GM19238 (cell line): ENCODE results near the gene FMNL2.

Source experiments
- DNase-seq: peaks from one replicate; pipeline ENCODE4 v3.0.0; 2011; ENCODE audit warnings: low spot score; ENCODE audit not compliant: insufficient read length

FMNL2 gene

GRCh38 chr2:152553518-152553917, 218.5 kb downstream of the FMNL2 start:
- no peak for DNase-seq

GRCh38 chr2:152555048-152555447, 220.1 kb downstream of the FMNL2 start:
- no peak for DNase-seq

DNA sequence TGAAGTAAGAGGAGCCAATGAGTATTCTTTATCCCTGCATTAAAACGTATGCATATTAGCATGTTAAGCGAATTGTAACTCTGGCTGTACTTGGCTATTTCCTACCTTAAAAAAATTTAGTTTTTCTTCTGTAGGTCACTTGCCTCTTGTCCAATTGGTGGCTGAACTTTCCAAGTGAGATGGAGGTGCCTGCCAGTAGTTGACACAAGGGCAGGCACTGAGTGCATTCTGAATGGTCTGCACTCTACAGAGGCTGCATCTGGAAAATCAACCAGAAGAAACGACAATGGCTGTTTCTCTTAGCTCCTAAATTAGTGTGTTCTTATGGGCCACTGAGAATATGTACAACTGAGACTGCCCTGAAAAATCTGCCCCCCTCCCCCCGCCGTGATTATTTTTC, 221.5 kb downstream of the FMNL2 start:
- no peak for DNase-seq

DNA sequence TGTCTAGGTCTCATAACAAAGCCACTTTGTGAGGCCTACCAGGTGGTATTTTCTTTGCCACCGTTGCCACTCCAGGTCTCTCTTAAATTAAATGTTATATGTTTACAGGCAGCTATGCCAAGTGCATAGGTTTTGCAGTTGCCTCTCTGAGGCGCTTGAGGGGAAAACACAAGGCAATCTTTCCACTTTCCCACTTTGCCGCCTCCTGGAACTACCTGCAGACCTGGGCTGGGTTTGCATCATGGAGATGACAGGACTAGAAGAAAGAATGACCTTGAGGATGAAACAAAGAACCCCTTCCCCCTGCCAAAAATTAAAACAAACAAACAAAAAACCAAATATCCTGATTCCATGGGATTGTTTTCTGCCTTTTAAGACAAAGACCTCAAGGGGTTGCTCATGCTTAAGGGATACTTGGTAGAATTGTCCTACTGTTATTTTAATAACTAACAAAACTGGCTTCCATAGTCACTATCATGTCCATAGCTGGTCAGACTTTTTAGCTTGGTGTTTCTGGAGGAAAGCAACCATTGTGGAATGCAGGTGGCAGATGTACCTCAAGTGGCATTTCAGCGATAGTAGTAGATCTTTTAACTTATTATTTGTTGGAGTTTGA, 222.4 kb downstream of the FMNL2 start:
- DNase-seq: no peak

DNA sequence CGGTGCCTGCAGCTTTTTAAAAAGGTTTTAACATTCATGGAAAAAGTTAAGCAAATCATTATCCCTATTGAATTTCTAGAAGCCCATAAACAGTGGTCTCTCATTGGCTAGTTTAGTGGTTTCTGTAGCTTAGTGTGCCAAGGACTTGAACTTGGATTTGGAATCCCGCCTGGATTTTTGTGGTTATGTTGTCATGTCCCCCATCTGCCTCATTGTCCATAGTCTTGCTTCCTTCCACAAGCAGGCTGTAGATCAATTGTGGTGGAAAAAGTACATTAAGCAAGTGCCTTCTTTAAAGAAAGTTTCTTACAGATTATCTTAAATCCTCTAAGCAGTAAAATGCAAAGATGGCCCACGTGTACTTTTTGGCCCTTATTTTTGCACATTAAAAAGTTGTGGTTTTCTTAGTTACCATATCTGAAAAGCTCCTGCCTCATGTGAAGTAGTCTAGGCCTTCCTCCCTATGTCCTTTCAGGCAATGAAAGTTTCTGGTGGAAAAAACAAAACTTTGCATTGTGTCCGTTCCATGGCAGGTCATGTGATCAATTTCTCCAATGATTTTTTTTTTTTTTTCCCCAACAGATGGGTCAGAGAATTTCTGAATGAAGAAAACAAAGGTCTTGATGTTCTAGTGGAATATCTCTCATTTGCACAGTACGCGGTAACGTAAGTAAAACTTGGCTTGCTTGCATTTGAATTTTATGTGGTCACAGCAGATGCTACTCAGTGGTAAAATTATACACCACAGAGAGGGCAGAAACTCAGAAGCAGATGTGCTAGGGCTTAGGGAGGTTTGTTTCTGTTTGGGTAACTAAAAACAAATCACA, 223.4 kb downstream of the FMNL2 start:
- no peak for DNase-seq

- no peak for DNase-seq
Measured at GRCh38 chr2:152559008-152559407, 224.0 kb downstream of the FMNL2 start.

GRCh38 chr2:152560166-152560565, 225.2 kb downstream of the FMNL2 start:
- no peak for DNase-seq

GRCh38 chr2:152560873-152561595, 226.1 kb downstream of the FMNL2 start:
- DNase-seq: no peak

GRCh38 chr2:152562198-152562884, 227.4 kb downstream of the FMNL2 start:
- DNase-seq: no peak

GRCh38 chr2:152563764-152564163, 228.8 kb downstream of the FMNL2 start:
- DNase-seq: no peak

GRCh38 chr2:152564754-152565551, 230.0 kb downstream of the FMNL2 start:
- DNase-seq: no peak

- no peak for DNase-seq
Measured at GRCh38 chr2:152565884-152566727, 231.1 kb downstream of the FMNL2 start.

DNA sequence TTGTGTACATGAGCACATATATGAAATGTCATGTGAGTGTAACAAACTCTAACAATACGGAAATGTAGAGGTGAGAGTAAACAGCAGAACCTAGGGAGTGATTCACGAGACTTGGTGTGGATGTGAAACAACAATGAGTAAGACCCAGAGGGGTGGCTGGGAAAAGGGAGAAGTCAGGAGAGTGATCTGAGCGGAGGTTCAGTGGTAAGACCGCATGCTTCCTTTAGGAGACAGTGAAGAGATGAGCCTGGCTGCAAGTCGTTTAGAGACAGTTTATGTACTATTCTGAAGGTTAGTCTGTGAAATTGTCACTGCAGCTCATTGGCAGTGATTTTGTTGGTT, 231.7 kb downstream of the FMNL2 start:
- no peak for DNase-seq

DNA sequence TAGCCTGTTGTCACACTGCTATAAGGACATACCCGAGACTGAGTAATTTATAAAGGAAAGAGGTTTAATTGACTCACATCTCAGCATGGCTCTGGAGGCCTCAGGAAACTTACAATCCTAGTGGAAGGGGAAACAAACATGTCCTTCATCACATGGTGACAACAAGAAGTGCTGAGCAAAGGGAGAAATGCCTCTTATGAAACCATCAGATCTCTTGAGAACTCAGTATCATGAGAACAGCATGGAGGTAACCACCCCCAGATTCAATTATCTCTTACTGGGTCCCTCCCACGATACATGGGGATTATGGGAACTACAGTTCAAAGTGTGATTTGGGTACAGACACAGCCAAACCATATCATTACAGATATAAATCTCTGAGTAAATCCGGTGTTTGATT, 233.6 kb downstream of the FMNL2 start:
- no peak for DNase-seq

DNA sequence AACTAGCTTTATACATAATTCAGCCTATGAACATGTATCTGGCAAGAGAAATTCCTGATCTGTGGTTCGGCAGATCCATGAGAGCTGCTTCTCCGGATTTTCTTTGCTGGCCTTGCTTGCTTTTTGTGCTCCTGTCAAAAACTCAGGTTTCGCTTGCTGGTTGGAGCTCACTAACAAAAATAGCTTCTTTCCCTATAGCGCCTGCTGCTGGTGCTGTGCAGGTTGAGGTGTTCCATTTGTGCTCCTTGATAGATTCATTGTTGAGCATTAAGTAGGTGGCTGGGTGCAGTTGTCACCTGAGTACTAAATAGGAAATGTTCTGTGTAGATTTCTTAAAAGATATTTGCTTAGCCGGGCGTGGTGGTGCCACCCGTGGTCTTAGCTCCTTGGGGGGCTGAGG, 234.2 kb downstream of the FMNL2 start:
- DNase-seq: no peak

DNA sequence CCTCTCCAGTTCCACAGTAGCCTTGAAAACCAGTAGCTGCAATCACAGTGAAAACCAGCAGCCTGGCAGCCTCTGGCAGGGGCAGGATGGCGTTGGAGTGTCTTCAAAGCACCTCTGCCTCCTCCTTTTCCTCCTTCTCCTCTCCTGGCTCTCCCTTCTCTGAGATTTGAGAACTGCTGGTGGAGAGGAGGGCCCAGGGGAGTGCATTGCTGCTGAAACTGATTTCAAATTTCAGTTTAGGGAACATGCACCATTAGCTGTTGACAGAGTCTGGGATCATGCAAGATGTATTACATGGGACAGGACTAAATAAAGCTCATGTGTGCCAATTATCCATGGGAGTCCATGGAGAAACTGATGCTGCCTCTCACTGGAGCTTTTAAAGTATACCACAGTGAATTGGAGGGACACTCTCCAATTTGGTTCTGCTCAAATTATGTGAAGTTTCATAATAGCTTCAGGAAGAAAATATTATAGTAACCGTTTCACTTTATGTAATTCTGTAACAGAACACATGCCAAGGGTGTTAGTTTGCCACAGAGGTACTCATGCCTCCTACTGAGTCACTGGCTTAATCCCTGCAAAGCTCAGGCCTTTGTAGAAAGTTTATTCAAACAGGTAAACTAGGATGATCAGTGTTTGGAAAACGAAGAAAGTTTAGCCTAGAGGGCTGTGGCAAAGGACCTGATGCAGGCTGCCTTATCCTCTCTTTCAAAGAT, 236.2 kb downstream of the FMNL2 start:
- DNase-seq: no peak

DNA sequence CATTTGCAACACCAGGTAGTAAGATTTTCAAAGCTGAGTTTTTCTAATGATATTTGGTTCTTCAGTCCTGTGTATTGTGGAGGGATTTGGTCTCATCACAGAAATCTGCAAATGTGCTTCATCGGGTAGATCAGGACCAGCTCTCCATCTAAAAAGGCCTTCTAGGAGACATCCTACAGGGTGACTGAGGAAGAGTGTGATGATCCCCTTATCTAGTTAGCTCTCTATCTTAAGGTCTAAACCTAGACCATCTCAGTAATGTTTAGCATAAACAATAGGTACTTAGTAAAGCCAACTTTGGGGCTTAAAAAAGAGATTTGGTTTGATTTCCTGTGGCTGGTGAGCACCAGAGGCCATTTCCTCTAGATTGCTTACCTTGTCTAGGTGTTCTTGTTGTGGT, 237.1 kb downstream of the FMNL2 start:
- no peak for DNase-seq

- DNase-seq: peak; percentile 16
Measured at GRCh38 chr2:152573168-152573567, 238.2 kb downstream of the FMNL2 start.

GRCh38 chr2:152577579-152577978, 242.6 kb downstream of the FMNL2 start:
- no peak for DNase-seq

GRCh38 chr2:152578573-152578972, 243.6 kb downstream of the FMNL2 start:
- no peak for DNase-seq
